Measurements from ENCODE around the gene B4GALT4.
"Not testable (repeated sequence)": the region's sequence is repeated elsewhere in the genome, so short reads cannot be mapped to it uniquely, and the experiment has no call there.

The B4GALT4 gene, protein sequence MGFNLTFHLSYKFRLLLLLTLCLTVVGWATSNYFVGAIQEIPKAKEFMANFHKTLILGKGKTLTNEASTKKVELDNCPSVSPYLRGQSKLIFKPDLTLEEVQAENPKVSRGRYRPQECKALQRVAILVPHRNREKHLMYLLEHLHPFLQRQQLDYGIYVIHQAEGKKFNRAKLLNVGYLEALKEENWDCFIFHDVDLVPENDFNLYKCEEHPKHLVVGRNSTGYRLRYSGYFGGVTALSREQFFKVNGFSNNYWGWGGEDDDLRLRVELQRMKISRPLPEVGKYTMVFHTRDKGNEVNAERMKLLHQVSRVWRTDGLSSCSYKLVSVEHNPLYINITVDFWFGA

GRCh38 chr3:119240591-119241434 lies at the start of gene B4GALT4:
B4GALT4 (minus strand) TSS chr3:119240878; CDS start chr3:119230099, 10,779 bp downstream.
- peak; percentile 85 for DNase-seq (ENCODE audit: low read depth)

GRCh38 chr3:119289404-119289770 lies 48.7 kb upstream of the B4GALT4 start:
- DNase-seq (ENCODE audit: low read depth) = no peak

- no peak for DNase-seq (ENCODE audit: low read depth)
These were observed 48.2 kb upstream of the B4GALT4 start for GRCh38 chr3:119288669-119289403.

DNA sequence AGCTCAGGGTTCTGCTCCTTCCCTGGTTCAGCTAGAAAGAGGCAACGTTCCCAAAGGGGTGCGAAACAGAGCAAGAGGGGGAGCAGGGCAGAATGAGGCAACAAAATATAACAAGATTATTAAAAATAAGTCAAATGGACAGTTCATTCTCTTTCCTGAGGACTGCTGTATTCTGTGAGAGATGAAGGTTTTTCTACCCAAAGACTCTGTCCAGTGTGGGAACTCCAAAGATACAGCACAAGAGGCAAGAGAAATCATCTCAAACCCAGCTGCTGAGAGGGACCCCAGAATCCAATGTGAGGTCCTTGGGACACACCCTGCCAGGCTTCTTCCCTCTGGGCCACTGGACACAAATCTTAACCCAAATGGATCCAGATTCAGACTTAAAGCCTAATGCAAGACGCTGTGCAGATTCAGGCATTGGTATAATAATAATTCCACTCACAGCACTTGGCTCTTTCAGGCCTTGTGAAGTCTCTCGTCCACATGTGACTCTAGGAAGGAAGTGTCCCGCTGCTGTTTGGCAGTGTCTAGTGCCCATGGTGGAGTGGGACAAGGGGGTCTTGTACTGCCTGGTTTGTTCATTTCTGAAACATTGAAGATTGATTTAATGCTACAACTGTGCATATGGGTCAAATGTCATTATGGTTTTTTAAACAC lies 39.0 kb upstream of the B4GALT4 start:
- no peak for DNase-seq (ENCODE audit: low read depth)

DNA sequence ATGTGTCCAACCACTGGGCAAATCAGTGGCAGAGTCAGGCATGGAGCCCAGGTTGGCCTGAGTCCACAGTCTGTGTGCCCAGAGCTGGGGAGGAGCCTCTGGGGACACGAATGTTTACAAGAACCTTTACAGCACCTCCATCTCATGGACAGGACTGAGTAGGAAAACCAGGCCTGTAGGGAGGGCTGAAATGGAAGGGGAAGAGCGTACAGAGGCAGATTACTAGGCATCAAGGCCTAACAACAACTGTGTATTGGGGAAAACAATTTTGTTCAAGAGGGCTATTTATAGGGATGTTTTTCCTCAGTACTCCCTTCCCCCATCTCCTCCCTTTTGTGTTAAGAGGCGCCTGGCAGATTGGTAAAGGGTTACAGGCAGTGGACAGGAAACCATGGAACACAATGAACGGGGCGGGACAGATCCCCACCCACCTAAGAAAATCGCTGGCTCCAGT lies 38.5 kb upstream of the B4GALT4 start:
- DNase-seq (ENCODE audit: low read depth) = peak; percentile 33

DNA sequence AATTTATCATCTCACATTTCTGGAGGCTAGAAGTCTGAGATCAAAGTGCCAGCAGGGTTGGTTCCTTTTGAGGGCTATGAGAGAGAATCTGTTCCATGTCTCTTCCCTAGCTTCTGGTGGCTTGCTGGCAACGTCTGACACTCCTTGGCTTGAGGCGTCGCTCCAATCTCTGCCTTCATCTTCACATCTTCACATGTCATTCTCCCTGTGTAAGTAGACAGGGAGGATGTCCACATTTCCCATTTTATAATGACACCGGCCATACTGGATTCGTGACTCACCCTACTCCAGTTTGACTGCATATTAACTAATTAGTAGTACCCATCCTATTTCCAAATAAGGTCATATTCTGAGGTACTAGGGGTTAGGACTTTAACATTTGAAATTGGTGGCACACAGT lies 36.0 kb upstream of the B4GALT4 start:
- DNase-seq (ENCODE audit: low read depth) = no peak

DNA sequence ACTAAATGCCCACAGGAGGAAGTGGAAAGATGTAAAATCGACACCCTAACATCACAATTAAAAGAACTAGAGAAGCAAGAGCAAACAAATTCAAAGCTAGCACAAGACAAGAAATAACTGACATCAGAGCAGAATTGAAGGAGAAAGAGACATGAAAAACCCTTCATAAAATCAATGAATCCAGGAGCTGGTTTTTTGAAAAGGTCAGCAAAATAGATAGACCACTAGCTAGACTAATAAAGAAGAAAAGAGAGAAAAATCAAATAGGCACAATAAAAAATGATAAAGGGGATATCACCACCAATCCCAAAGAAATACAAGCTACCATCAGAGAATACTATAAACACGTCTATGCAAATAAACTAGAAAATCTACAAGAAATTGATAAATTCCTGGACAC lies 29.5 kb upstream of the B4GALT4 start:
- DNase-seq (ENCODE audit: low read depth) = not testable (repeated sequence)

- DNase-seq (ENCODE audit: low read depth) = no peak
These were observed 20.4 kb upstream of the B4GALT4 start for GRCh38 chr3:119261055-119261454.

- no peak for DNase-seq (ENCODE audit: low read depth)
These were observed 19.1 kb upstream of the B4GALT4 start for GRCh38 chr3:119259821-119260220.

DNA sequence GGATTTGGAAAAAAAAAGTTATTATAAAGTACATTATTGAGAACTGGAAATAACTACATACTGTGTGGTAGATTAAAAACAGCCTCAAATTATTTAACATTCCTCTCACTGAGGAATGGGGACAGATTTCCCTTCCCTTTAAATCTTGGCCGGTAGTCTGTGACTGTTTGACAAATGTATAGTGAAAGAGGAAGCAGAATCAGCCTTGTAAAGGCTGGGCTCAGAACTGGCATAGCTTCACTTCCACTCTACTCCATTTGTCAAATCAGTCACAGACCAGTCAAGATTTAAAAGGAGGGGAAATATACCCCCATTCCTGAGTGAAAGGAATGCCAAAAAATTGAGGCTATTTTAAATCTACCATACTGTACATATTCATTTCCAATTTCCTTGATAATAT lies 18.2 kb upstream of the B4GALT4 start:
- no peak for DNase-seq (ENCODE audit: low read depth)

DNA sequence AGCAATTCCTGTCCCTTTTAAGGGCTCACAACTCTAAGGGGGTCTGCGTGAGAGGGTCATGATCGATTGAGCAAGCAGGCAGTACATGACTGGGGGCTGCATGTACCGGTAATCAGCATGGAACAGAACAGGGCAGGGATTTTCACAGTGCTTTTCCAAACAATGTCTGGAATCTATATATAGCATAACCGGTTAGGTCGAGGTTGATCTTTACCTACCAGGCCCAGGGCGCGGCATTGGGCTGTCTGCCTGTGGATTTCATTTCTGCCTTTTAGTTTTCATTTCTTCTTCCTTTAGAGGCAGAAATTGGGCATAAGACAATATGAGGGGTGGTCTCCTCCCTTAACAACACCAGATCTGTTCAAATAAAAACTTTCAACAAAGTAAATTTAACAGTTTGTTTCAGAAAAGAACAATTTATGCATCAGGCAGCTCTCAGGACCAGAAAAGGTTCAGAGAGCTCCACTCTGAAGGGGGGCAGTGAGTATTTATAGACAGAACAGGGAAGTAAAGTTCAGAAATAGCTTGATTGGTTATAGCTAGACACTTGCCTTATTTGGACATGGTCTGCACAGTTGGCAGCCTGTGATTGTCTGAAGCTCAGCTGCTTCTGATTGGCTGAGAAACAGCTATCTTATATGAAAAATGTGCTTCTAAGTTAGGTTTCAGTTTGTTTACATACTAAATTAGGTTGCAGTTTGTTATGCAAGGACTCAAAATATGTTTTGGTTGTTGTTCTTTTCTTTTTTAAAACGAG lies 17.2 kb upstream of the B4GALT4 start:
- DNase-seq (ENCODE audit: low read depth) = peak; percentile 60

- no peak for DNase-seq (ENCODE audit: low read depth)
These were observed 16.4 kb upstream of the B4GALT4 start for GRCh38 chr3:119257111-119257510.

DNA sequence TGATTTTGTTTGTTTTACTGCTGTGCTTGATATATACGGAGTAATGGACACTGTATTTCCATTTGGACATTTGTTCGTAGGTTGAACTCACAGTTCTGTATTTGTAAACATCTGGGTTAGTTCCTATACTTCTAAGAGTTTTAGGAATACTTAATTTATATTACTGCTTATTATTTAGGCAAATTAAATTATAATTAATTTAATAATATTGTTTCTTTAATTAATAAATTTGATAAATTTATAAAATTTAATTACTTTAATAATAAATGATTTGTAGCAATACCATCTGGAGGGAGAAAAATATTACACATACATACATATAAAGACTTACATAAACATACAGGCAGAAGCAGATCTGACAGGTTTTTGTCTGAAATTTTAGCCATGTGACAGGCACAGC lies 14.5 kb upstream of the B4GALT4 start:
- no peak for DNase-seq (ENCODE audit: low read depth)

- DNase-seq (ENCODE audit: low read depth) = no peak
These were observed 5.1 kb upstream of the B4GALT4 start for GRCh38 chr3:119245778-119246177.

GRCh38 chr3:119243712-119244111 lies 3.0 kb upstream of the B4GALT4 start:
- no peak for DNase-seq (ENCODE audit: low read depth)

DNA sequence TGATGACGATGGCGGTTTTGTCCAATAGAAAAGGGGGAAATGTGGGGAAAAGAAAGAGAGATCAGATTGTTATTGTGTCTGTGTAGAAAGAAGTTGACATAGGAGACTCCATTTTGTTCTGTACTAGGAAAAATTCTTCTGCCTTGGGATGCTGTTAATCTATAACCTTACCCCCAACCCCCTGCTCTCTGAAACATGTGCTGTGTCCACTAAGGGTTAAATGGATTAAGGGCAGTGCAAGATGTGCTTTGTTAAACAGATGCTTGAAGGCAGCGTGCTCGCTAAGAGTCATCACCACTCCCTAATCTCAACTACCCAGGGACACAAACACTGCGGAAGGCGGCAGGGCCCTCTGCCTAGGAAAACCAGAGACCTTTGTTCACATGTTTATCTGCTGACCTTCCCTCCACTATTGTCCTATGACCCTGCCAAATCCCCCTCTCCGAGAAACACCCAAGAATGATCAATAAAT lies 2.4 kb upstream of the B4GALT4 start:
- DNase-seq (ENCODE audit: low read depth) = not testable (repeated sequence)

DNA sequence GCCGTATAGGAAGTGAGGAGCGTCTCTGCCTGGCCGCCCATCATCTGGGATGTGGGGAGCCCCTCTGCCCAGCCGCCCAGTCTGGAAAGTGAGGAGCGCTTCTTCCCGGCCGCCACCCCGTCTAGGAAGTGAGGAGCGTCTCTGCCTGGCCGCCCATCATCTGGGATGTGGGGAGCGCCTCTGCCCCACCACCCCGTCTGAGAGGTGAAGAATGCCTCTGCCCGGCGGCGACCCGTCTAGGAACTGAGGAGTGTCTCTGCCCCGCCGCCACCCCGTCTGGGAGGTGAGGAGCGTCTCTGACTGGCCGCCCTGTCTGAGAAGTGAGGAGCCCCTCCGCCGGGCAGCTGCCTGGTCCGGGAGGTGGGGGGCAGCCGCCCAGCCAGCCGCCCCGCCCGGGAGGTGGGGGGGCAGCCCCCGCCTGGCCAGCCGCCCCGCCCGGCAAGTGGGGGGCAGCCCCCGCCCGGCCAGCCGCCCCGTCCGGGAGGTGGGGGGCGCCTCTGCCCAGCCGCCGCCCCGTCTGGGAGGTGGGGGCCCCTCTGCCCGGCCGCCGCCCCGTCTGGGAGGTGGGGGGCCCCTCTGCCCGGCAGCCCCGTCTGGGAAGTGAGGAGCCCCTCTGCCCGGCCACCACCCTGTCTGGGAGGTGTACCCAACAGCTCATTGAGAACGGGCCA lies 1.8 kb upstream of the B4GALT4 start:
- DNase-seq (ENCODE audit: low read depth) = not testable (repeated sequence)

GRCh38 chr3:119240101-119240590 lies 532 bp downstream of the B4GALT4 start:
- no peak for DNase-seq (ENCODE audit: low read depth)

GRCh38 chr3:119239206-119239820 lies 1.4 kb downstream of the B4GALT4 start:
- DNase-seq (ENCODE audit: low read depth) = no peak

DNA sequence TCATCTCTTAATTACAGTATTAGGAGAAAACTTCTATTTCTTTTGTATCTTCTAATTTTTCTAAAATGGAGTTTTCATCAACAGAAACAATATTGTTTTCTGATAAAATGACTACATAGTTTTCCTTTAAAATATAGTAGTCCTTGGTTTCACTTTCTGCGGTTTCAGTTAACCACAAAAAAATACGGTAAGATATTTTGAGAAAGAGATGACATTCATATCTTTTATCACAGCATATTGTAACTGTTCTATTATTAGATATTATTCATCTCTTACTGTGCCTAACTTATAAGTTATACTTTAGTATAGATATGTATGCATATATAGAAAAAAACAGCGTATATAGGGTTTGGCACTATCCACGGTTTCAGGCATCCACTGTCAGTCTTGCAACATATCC lies 2.3 kb downstream of the B4GALT4 start:
- no peak for DNase-seq (ENCODE audit: low read depth)
